ENCODE measurements around the gene FUZ.

GRCh38 chr19:49840321-49840720 is 27.2 kb upstream of the FUZ start:
- TF ChIP-seq CTCF (IDR thresholded peaks at IDR 0.05) (no peak), POLR2A (IDR thresholded peaks at IDR 0.05) (no peak)
